Fibroblast of villous mesenchyme (primary cell): ENCODE measurements around the gene ITIH1. TPM values are rescaled to one million over a fixed set of nuclear protein-coding genes. Genes with fewer than 3 reads are reported as not detected.
"Not testable (repeated sequence)": the region's sequence is repeated elsewhere in the genome, so short reads cannot be mapped to it uniquely, and the experiment has no call there.

Source experiments
- DNase-seq: peaks from one replicate; pipeline ENCODE4 v3.0.0-alpha.2; 2010; ENCODE audit warnings: low read depth
- H3K4me3 ChIP-seq: 2 replicates; pipeline ENCODE4 v1.5.1; 2011; ENCODE audit warnings: low read depth, mild to moderate bottlenecking, low read length
- total RNA-seq: library from RNA; depleted of rRNA; stranded (reverse); fragments of >200 nt; gene quantifications from 2 replicates; pipeline ENCODE4 v1.2.3, GENCODE V29; 2012
- TF ChIP-seq, protein P1 (sequence below): IDR thresholded peaks from 2 replicates; pipeline ENCODE4 v1.5.1; 2012; ENCODE audit warnings: low read depth, mild to moderate bottlenecking, low read length; ENCODE audit not compliant: insufficient read depth

Gene ITIH1
- total RNA-seq, 1 donor: not detected

DNA sequence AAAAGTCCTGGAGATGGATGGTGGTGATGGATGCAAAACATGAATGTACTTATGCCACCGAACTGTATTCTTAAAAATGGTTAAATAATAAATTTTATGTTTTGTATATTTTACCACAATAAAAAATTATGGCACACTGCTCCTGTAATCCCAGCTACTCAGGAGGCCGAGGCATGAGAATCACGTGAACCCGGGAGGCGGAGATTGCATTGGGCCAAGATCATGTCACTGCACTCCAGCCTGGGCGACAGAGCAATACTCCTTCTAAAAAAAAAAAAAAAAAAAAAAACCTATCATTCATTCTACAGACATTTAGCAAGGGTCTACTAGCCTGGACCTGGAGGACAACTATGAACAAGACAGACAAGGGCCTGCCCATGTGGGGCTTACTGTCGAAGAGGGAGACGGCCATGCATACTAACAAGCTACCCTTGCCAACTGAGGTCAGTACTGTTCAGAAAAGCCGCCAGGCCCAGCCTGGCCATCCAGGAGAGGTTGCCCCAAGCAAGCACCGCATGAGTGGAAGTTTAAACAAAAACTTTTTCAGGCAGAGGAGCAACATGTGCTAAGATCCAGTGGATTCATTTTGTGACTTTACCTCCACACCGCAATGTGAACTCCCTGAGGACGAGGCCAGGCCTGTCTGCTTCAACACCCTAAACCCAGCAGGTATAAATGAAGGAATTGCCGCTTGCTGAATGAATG, 3.9 kb upstream of the ITIH1 start:
- TF ChIP-seq, protein P1, sequence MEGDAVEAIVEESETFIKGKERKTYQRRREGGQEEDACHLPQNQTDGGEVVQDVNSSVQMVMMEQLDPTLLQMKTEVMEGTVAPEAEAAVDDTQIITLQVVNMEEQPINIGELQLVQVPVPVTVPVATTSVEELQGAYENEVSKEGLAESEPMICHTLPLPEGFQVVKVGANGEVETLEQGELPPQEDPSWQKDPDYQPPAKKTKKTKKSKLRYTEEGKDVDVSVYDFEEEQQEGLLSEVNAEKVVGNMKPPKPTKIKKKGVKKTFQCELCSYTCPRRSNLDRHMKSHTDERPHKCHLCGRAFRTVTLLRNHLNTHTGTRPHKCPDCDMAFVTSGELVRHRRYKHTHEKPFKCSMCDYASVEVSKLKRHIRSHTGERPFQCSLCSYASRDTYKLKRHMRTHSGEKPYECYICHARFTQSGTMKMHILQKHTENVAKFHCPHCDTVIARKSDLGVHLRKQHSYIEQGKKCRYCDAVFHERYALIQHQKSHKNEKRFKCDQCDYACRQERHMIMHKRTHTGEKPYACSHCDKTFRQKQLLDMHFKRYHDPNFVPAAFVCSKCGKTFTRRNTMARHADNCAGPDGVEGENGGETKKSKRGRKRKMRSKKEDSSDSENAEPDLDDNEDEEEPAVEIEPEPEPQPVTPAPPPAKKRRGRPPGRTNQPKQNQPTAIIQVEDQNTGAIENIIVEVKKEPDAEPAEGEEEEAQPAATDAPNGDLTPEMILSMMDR: no peak
- H3K4me3 ChIP-seq: no peak overlapping the region
- no peak for DNase-seq

- DNase-seq: no peak
- H3K4me3 ChIP-seq: no peak overlapping the region
- TF ChIP-seq, protein P1: no peak
Measured at GRCh38 chr3:52774066-52774713, 3.2 kb upstream of the ITIH1 start.

DNA sequence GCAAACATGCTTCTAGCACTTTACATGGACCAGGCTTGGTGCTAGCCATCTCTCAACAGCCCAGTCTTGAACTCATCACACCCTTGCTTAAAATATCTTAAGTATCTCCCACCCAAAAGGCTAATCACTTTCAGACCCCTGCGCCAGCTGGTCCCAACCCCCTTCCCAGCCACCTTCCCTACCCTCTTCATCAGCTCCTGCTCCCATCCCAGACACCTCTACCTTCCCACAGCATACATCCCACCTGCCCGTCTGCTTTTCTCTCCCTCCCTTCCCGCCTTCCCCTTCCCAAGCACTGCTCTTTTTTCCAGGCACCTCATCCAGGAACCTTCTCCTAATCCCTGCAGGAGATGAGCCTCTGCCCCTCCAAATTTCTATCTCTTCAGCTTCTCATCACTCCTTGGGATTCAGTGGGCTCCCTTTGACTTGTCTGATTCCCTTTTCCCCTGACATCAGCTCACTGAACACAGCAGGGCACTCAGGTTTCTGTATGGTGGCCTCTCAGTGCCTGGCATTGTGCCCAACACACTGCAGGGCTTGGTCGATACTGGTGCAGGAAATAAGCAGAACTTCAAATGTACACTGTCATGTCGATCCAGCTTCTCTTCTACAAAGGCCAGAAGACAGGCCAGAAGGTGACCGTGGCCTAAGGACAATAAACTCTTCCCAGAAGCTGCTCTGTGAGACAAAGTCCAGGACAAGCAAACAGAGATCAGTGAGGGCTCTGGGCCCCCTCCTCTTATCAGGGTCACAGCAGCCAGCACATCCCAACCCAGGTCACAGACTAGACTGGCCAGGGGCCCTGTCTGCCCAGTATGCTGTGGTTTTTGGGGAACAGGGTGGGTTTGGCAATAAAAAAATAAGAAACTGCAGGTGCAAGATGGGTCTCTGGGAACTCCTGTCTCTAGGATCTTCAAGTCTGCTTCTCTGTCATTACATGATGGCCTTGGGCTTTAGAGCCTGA, 2.2 kb upstream of the ITIH1 start:
- TF ChIP-seq, protein P1: no peak
- no peak overlapping the region for H3K4me3 ChIP-seq
- DNase-seq: no peak

- TF ChIP-seq, protein P1: no peak
- DNase-seq: no peak
- no peak overlapping the region for H3K4me3 ChIP-seq
Measured at GRCh38 chr3:52775877-52776276, 1.5 kb upstream of the ITIH1 start.

DNA sequence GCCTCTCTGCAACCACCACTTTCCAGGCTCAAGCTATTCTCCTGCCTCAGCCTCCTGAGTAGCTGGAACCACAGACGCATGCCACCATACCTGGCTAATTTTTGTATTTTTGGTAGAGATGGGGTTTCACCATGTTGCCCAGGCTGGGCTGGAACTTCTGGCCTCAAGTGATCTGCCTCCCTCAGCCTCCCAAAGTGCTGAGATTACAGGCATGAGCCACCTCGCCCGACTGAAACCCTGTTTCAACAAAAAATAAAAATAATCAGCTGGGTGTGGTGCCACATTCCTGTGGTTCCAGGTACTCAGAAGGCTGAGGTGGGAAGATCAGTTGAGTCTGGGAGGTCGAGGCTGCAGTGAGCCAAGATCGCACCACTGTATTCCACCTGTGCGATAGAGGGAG, 913 bp upstream of the ITIH1 start:
- H3K4me3 ChIP-seq, DNase-seq: not testable (repeated sequence)

DNA sequence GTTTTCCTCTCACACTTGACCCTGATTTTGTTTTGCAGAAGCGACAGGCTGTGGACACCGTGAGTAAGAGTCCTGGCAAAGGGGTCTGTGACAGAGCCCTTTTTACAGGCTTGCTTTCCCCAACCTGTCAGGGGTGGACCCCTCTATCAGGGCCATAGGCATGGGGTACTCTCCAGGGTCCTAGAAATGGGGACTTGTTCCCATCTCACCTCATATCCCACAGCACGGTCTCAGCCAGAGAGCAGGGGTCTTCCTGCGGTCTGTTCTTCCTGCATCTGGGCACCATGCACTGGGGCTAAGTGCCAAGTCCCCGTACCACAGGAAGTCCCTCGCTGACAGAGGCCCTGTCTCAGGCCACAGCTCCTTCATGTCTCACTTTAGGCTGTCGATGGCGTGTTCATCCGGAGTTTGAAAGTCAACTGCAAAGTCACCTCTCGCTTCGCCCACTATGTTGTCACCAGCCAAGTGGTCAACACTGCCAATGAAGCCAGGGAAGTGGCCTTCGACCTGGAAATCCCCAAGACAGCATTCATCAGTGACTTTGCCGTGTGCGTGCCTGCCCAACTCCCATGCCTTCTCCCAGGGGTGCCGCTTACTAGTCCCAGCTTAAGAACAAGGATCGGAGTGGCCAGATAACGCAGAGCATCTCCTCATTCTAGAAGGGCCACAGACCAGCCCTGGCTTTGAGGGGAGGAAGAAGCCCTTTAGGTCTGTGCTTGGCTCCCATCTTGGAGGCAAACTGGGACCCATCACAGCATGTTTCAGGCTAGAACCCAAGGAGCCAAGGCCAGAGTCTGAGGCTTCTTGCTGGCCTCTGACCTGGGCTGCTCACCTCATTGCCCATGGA, 783 bp downstream of the ITIH1 start:
- TF ChIP-seq, protein P1: no peak
- H3K4me3 ChIP-seq: no peak overlapping the region
- no peak for DNase-seq
